ENCODE data around the gene HYAL4. TPM values are rescaled to one million over a fixed set of nuclear protein-coding genes. Genes with fewer than 3 reads are reported as not detected.
"Not testable (repeated sequence)": the region's sequence is repeated elsewhere in the genome, so short reads cannot be mapped to it uniquely, and the experiment has no call there.

The HYAL4 gene
- total RNA-seq, 1 donor from 2014 or later, result not detected

DNA sequence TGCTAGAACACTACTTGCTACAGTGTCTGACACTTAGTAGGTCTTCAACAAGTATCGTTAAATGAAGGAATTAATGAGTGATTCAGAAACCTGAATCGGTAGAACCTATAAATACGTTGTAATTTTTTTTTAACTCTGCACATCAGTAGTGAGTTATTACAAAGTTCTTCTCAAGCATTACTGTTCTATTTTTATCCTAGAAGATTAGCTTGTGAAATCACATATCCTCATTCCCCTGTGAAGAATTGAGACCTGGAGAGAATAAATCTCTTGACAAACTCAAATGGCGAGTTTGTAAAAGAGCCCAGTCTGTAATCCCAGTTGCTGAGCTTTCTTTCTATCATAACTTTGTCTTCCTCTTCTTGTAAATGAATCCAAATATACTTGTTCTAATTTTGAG lies 34.7 kb downstream of the HYAL4 start:
- no peak for DNase-seq
- intact Hi-C loops (cut with micrococcal nuclease), result no loop called here
- peak; percentile 50 for ATAC-seq

GRCh38 chr7:123881300-123881699 lies 36.3 kb downstream of the HYAL4 start:
- intact Hi-C loops (cut with micrococcal nuclease), result no loop called here
- no peak for ATAC-seq

GRCh38 chr7:123883154-123883553 lies 38.2 kb downstream of the HYAL4 start:
- DNase-seq (no peak), ATAC-seq (no peak)
- intact Hi-C loops (cut with micrococcal nuclease), result no loop called here

More at GRCh38 chr7:123881300-123881699, 36.3 kb downstream of the HYAL4 start:
- DNase-seq, result no peak

- DNase-seq, result no peak
- intact Hi-C loops (cut with micrococcal nuclease), result no loop called here
- no peak for ATAC-seq
Measured at GRCh38 chr7:123888192-123888591, 43.2 kb downstream of the HYAL4 start.

DNA sequence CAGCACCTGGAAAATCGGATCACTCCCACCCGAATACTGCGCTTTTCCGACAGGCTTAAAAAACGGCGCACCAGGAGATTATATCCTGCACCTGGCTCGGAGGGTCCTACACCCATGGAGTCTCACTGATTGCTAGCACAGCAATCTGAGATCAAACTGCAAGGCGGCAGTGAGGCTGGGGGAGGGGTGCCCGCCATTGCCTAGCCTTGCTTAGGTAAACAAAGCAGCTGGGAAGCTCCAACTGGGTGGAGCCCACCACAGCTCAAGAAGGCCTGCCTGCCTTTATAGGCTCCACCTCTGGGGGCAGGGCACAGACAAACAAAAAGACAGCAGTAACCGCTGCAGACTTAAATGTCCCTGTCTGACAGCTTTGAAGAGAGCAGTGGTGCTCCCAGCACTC lies 49.8 kb downstream of the HYAL4 start:
- ATAC-seq; DNase-seq; intact Hi-C loops (cut with micrococcal nuclease): not testable (repeated sequence)

- intact Hi-C loops (cut with micrococcal nuclease), result no loop called here
- no peak for ATAC-seq
- no peak for DNase-seq
Measured at GRCh38 chr7:123901101-123901500, 56.1 kb downstream of the HYAL4 start.

GRCh38 chr7:123905714-123906113 lies 60.7 kb downstream of the HYAL4 start:
- intact Hi-C loops (cut with micrococcal nuclease), result no loop called here
- ATAC-seq (no peak), DNase-seq (no peak)

DNA sequence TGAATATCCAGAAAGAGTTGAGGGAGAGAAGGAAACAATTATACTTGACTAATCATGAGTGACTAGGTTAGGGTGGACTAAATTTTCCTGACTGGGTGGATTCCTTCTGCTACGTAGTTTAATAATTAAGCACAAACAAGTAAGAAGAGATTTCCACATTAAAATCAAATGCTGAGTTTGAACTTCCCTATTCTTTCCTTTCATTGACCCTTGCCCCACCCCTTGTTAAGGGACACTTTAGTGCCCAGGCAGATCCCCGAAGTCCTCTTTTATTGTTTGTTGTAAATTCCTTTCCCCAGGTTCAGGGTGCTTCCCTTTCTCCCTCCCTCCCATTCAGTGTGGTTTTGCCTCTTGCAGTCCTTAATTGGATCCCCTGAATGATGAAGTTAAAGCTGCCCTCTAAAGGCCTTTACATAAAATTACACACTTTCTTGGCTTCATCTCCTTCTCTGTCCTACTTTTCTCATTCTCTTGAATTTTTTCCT lies 71.3 kb downstream of the HYAL4 start:
- no peak for DNase-seq
- intact Hi-C loops (cut with micrococcal nuclease), result no loop called here
- ATAC-seq, result peak; percentile 33

GRCh38 chr7:123917878-123918277 lies 72.9 kb downstream of the HYAL4 start:
- DNase-seq, result no peak
- no peak for ATAC-seq
- intact Hi-C loops (cut with micrococcal nuclease), result no loop called here

GRCh38 chr7:123918309-123918708 lies 73.3 kb downstream of the HYAL4 start:
- intact Hi-C loops (cut with micrococcal nuclease), result no loop called here
- no peak for DNase-seq
- ATAC-seq, result no peak

DNA sequence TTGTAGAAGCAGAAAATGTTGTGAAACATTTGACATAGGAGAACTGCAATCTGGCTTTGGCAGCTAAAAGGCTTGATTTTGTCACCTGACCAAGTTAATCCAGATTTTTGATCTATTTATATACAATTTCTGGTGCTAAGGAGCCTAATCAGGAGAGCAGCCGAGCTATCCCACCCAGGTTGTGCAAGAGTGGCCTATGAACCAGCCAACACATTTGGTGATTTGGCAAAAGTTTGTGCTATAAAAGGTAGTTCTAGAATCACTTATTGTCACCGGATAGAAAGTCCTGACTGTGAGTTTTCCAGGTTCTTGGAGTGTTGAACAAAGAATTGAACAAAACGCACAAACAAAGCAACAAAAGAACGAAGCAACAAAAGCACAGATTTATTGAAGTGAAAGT lies 78.6 kb downstream of the HYAL4 start:
- intact Hi-C loops (cut with micrococcal nuclease), result no loop called here
- DNase-seq, result no peak
- no peak for ATAC-seq

DNA sequence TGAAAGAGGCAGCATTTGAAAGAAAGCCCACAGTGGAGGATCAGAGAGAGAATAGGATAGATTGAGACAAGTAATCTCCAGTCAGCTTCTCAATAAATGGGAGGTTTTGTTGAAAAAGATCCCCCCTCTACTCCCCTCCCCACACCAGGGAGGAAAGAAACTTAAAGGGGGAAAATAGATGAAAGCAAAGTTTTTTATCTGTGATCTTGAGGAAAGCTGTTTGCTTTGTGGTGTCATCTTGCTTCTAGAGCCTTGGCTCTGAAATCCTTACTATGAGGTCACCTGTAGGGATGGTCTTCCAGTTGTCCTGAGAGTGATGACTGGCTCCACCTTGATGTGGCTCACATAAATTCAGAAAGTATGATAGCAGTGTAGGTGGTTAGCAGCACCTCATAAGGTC lies 80.0 kb downstream of the HYAL4 start, which contains the start of gene SPAM1:
Gene SPAM1 (plus strand): TSS at position 301 of the 400 bp plus-strand sequence. CDS start 28,330 bp downstream, outside the sequence.
- intact Hi-C loops (cut with micrococcal nuclease), result no loop called here
- DNase-seq (no peak), ATAC-seq (no peak)

Other genes starting within 250 kb of the HYAL4 start
- 96.2 TPM for gene ASB15, start 243.3 kb upstream of the HYAL4 start, total RNA-seq
- gene LMOD2, start 189.3 kb upstream of the HYAL4 start, total RNA-seq, result 431 TPM
- 31.6 TPM for gene WASL, start 96.2 kb upstream of the HYAL4 start, total RNA-seq
- gene SPAM1, start 80.1 kb downstream of the HYAL4 start, total RNA-seq, result not detected
- not detected for gene TMEM229A, start 187.9 kb downstream of the HYAL4 start, total RNA-seq

Data from left ventricle myocardium superior (tissue), 1 donor.